Measurements from ENCODE around the gene FBXL19.

FBXL19 gene

GRCh38 chr16:30902029-30902972 is 21.1 kb upstream of the FBXL19 start:
- peak overlapping the region; percentile 34 to 50 for H3K4me3 ChIP-seq (replicated peaks in 1 of 2; ENCODE audit: low read depth in 2 of 2, low read length in 2 of 2)
- DNase-seq (ENCODE audit: low read depth in 2 of 2), result peak; percentile 59 to 73
- no peak for TF ChIP-seq CTCF (IDR thresholded peaks at IDR 0.05; ENCODE audit: low read depth, low read length)

- TF ChIP-seq CTCF (IDR thresholded peaks at IDR 0.05; ENCODE audit: low read depth, low read length), result no peak
- no peak for DNase-seq (ENCODE audit: low read depth in 2 of 2)
- H3K4me3 ChIP-seq (replicated peaks in 1 of 2; ENCODE audit: low read depth in 2 of 2, low read length in 2 of 2), result no peak overlapping the region
Observed at GRCh38 chr16:30903002-30903401, 20.4 kb upstream of the FBXL19 start.

- peak; percentile 41 to 65 for DNase-seq (ENCODE audit: low read depth in 2 of 2)
- H3K4me3 ChIP-seq (replicated peaks in 1 of 2; ENCODE audit: low read depth in 2 of 2, low read length in 2 of 2), result no peak overlapping the region
- no peak for TF ChIP-seq CTCF (IDR thresholded peaks at IDR 0.05; ENCODE audit: low read depth, low read length)
Observed at GRCh38 chr16:30903596-30903995, 19.8 kb upstream of the FBXL19 start.

GRCh38 chr16:30904114-30904780 is 19.1 kb upstream of the FBXL19 start:
- no peak for TF ChIP-seq CTCF (IDR thresholded peaks at IDR 0.05; ENCODE audit: low read depth, low read length)
- no peak overlapping the region for H3K4me3 ChIP-seq (replicated peaks in 1 of 2; ENCODE audit: low read depth in 2 of 2, low read length in 2 of 2)
- no peak for DNase-seq (ENCODE audit: low read depth in 2 of 2)

- H3K4me3 ChIP-seq (replicated peaks in 1 of 2; ENCODE audit: low read depth in 2 of 2, low read length in 2 of 2), result no peak overlapping the region
- no peak for DNase-seq (ENCODE audit: low read depth in 2 of 2)
- TF ChIP-seq CTCF (IDR thresholded peaks at IDR 0.05; ENCODE audit: low read depth, low read length), result no peak
Observed at GRCh38 chr16:30907064-30907463, 16.3 kb upstream of the FBXL19 start.

GRCh38 chr16:30910427-30911029 is 12.8 kb upstream of the FBXL19 start:
- no peak for TF ChIP-seq CTCF (IDR thresholded peaks at IDR 0.05; ENCODE audit: low read depth, low read length)
- no peak for DNase-seq (ENCODE audit: low read depth in 2 of 2)

More at GRCh38 chr16:30910427-30911029, 12.8 kb upstream of the FBXL19 start:
- H3K4me3 ChIP-seq (replicated peaks in 1 of 2; ENCODE audit: low read depth in 2 of 2, low read length in 2 of 2), result no peak overlapping the region

Data from cardiac fibroblast (primary cell).